Subcutaneous abdominal adipose tissue (tissue), 5 donors: Measurements from ENCODE around the gene SNU13.
A peak's percentile ranks its signal among the peaks of the same experiment; 100 is the strongest.
"Not testable (repeated sequence)": the region's sequence is repeated elsewhere in the genome, so short reads cannot be mapped to it uniquely, and the experiment has no call there.

ENCODE experiments used
- H3K27ac ChIP-seq: one replicate; pipeline ENCODE4 v1.7.0; 2013; ENCODE audit warnings: low read depth, mild to moderate bottlenecking, inconsistent platforms, low read length, moderate library complexity
- H3K27me3 ChIP-seq, 5 donors: one replicate each; pipeline ENCODE4 v1.7.0; 2013; ENCODE audit warnings: low read length in 5 of 5, inconsistent platforms in 1 of 5; ENCODE audit not compliant: control insufficient read depth in 5 of 5, insufficient read depth in 4 of 5
- H3K36me3 ChIP-seq, 5 donors: one replicate each; pipeline ENCODE4 v1.7.0; 2013; ENCODE audit warnings: low read length in 5 of 5; ENCODE audit not compliant: control insufficient read depth in 5 of 5, insufficient read depth in 5 of 5
- H3K4me1 ChIP-seq, 5 donors: one replicate each; pipeline ENCODE4 v1.7.0; 2013; ENCODE audit warnings: low read length in 5 of 5, mild to moderate bottlenecking in 3 of 5, moderate library complexity in 1 of 5; ENCODE audit not compliant: control insufficient read depth in 5 of 5, insufficient read depth in 5 of 5
- H3K4me3 ChIP-seq, 5 donors: one replicate each; pipeline ENCODE4 v1.7.0; 2013; ENCODE audit warnings: low read length in 5 of 5, low read depth in 1 of 5
- H3K9ac ChIP-seq, 5 donors: one replicate each; pipeline ENCODE4 v1.7.0; 2013; ENCODE audit warnings: low read length in 5 of 5, mild to moderate bottlenecking in 4 of 5, moderate library complexity in 3 of 5
- H3K9me3 ChIP-seq, 5 donors: one replicate each; pipeline ENCODE4 v1.7.0; 2013; ENCODE audit warnings: low read length in 5 of 5; ENCODE audit not compliant: control insufficient read depth in 5 of 5
- donor health status: healthy.
- donor health status: healthy.
- donor health status: healthy.
- donor health status: healthy.
- donor health status: healthy.

SNU13 gene

GRCh38 chr22:41688365-41689211 is at the start of gene SNU13:
Gene SNU13, minus strand, starts transcription at chr22:41688867. Its CDS starts 71 bp downstream, at chr22:41688796.
- H3K27me3 ChIP-seq, result no peaks in the 10 kb centered on the region
- peaks cover 0 to 18% (median 12%) of the 10 kb centered on the region in 5 donors for H3K4me1 ChIP-seq
- H3K9me3 ChIP-seq, result no peaks in the 10 kb centered on the region
- peak within 1 kb of the TSS; percentile 90 for H3K27ac ChIP-seq
- peaks cover 0 to 5% (median 3%) of the 10 kb centered on the region in 5 donors for H3K36me3 ChIP-seq
- peak within 1 kb of the TSS; percentile 69 to 88 (median 85) for H3K4me3 ChIP-seq
- peak within 1 kb of the TSS; percentile 73 to 93 (median 90) for H3K9ac ChIP-seq

- H3K27ac ChIP-seq, H3K4me1 ChIP-seq, H3K9me3 ChIP-seq, H3K9ac ChIP-seq, H3K4me3 ChIP-seq, H3K27me3 ChIP-seq, H3K36me3 ChIP-seq: not testable (repeated sequence)
Observed at GRCh38 chr22:41733241-41733640, 44.6 kb upstream of the SNU13 start.

DNA sequence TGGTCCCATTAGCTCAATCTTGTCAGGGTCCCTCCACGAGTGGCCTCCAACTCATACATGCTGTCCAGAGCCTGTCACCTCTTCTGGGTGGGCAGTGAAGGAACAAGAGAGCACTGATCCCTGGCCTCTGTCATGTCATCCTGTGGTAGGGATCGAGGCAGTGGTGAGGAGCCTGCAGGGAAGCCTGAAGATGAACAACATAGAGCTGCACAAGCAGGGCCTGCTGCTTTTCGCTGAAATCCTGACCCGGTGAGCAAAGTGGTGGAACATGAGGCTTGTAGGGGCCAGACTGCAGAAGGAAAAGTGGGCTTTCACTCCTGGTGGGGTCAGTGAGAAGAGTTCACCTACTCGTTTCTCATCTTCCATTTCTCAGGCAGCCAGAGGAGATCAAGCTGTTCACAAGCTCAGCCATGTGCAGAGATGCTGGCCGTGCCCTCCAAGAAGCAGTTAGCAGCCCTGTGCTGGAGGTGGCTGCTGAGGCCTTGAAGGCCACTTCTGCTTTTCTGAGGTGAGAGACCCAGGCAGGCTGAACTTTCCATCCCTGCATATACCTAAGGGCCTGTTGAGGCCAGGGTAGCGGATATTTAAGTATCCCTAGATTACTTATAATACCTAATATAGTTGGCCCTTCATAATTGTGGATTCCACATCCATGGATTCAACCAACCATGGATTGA is 43.6 kb upstream of the SNU13 start:
- H3K36me3 ChIP-seq, result no peaks in the 10 kb centered on the region
- H3K4me3 ChIP-seq, result no peak overlapping the region
- no peaks in the 10 kb centered on the region for H3K27me3 ChIP-seq
- no peak overlapping the region for H3K27ac ChIP-seq
- H3K9me3 ChIP-seq, result no peaks in the 10 kb centered on the region
- no peaks in the 10 kb centered on the region for H3K4me1 ChIP-seq
- no peak overlapping the region for H3K9ac ChIP-seq

GRCh38 chr22:41731609-41732008 is 42.9 kb upstream of the SNU13 start:
- no peaks in the 10 kb centered on the region for H3K27me3 ChIP-seq
- no peaks in the 10 kb centered on the region for H3K4me1 ChIP-seq

DNA sequence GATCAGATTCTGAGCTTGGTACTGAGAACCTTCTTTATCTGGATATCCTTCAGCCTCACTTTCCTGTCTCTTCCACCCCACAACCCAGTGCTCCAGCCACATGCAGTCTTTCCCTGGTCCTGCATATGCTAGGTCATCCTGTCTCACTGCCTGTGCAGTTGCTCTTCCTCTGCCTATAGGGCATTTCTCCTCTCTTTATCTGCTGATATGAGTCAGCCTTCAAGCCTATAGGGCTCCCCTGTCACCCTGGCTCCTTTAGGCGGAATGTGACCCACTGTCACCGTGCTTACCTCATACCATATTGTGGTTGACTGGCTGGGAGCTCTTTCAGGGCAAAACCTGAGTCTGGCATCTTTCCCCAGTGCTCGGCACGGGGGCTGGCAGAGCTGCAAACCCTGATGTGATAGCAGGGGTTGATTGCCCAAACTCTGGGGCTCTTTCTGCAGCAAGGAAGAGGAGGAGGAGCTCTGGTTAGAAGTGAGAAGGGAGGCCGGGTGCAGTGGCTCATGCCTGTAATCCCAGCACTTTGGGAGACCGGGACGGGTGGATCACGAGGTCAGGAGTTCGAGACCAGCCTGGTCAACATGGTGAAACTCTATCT is 36.9 kb upstream of the SNU13 start:
- Histone ChIP-seq H3K27me3 (peaks cover 0 to 3% (median 0%) of the 10 kb centered on the region in 5 donors), H3K36me3 (no peaks in the 10 kb centered on the region), H3K4me1 (no peaks in the 10 kb centered on the region), H3K27ac (no peak overlapping the region), H3K4me3 (no peak overlapping the region), H3K9ac (no peak overlapping the region), H3K9me3 (no peaks in the 10 kb centered on the region)

More at GRCh38 chr22:41731609-41732008, 42.9 kb upstream of the SNU13 start:
- Histone ChIP-seq H3K9me3 (no peaks in the 10 kb centered on the region), H3K9ac (no peak overlapping the region), H3K4me3 (no peak overlapping the region), H3K27ac (no peak overlapping the region), H3K36me3 (no peaks in the 10 kb centered on the region)

GRCh38 chr22:41722496-41722895 is 33.8 kb upstream of the SNU13 start:
- Histone ChIP-seq H3K4me1 (no peaks in the 10 kb centered on the region), H3K4me3 (no peak overlapping the region), H3K36me3 (no peaks in the 10 kb centered on the region), H3K9me3 (no peaks in the 10 kb centered on the region), H3K27me3 (peaks cover 0 to 3% (median 0%) of the 10 kb centered on the region in 5 donors), H3K27ac (no peak overlapping the region), H3K9ac (no peak overlapping the region)

- Histone ChIP-seq H3K9ac (no peak overlapping the region), H3K4me1 (no peaks in the 10 kb centered on the region), H3K36me3 (no peaks in the 10 kb centered on the region), H3K9me3 (no peaks in the 10 kb centered on the region), H3K27me3 (no peaks in the 10 kb centered on the region), H3K4me3 (no peak overlapping the region), H3K27ac (no peak overlapping the region)
Observed at GRCh38 chr22:41713004-41713403, 24.3 kb upstream of the SNU13 start.

DNA sequence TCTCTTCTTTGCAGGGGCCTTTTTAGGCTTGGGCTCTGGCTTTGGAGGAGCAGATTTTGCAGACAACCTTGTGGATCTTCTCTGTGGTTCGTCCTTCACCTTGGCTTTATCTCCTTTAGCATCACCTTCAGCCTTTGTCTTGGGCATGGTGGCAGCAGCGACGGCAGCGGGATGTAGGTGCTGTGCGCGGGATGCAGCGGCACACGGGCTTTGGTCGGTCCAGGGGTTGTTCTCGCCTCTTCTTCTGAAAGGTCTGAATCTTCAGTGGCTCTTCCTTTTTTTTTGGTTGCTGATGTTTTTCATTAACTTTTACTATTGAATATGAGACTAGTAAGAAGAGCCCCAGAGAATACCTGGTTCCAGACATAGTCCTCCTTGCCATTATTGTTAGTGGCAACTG is 20.7 kb upstream of the SNU13 start:
- Histone ChIP-seq H3K36me3 (no peaks in the 10 kb centered on the region), H3K27ac (no peak overlapping the region), H3K4me1 (no peaks in the 10 kb centered on the region), H3K9ac (no peak overlapping the region), H3K4me3 (no peak overlapping the region), H3K9me3 (no peaks in the 10 kb centered on the region), H3K27me3 (no peaks in the 10 kb centered on the region)

DNA sequence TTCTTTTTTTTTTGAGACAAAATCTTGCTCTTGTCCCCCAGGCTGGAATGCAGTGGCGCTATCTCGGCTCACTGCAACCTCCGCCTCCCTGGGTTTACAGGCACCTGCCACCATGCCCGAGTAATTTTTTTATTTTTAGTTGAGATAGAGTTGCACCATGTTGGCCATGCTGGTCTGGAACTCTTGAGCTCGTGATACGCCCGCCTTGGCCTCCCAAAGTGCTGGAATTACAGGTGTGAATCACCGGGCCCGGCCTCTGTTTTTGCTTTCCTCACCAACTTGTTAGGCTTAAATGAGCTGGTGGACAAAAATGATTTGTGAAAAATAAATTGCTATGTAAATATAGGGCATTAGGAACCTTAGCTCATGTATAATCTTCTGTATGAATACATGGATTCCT is 14.1 kb upstream of the SNU13 start:
- Histone ChIP-seq H3K27me3 (no peaks in the 10 kb centered on the region), H3K27ac (no peak overlapping the region), H3K4me1 (peaks cover 0 to 8% (median 7%) of the 10 kb centered on the region in 5 donors), H3K4me3 (no peak overlapping the region), H3K9me3 (no peaks in the 10 kb centered on the region), H3K36me3 (no peaks in the 10 kb centered on the region), H3K9ac (no peak overlapping the region)

DNA sequence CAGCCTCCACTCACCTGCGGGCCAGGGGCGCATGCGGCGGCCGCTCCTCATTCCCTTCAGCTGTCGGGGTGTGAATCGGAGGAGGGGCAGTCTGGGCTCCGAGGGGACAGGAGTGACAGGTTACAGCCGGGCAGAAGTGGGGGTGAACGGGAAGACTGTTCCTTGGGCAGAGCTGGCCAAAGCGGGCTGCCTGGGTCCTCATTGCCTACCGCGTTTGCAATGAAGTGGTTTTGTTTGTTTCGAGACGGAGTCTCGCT is 11.4 kb upstream of the SNU13 start:
- Histone ChIP-seq H3K27me3 (no peaks in the 10 kb centered on the region), H3K27ac (no peak overlapping the region), H3K36me3 (no peaks in the 10 kb centered on the region), H3K9ac (no peak overlapping the region), H3K4me3 (no peak overlapping the region), H3K9me3 (no peaks in the 10 kb centered on the region), H3K4me1 (peaks cover 0 to 21% (median 18%) of the 10 kb centered on the region in 5 donors)
